IMR-90 (cell line): Measurements from ENCODE around the gene DEAF1.

Experiments used
- BHLHE40 ChIP-seq: fragments of 150-350 bp; IDR thresholded peaks from 2 replicates; pipeline ENCODE4 v1.6.1; 2016; ENCODE audit warnings: mild to moderate bottlenecking, low read depth, low read length
- CEBPB ChIP-seq: IDR thresholded peaks from 2 replicates; pipeline ENCODE4 v1.6.1; 2012; ENCODE audit warnings: low read depth, low read length, improper control_type of control experiment
- CTCF ChIP-seq: conservative IDR thresholded peaks from 2 replicates; pipeline ENCODE4 v1.5.1; 2012; ENCODE audit warnings: mild to moderate bottlenecking, low read depth, low read length, improper control_type of control experiment
- MAZ ChIP-seq: IDR thresholded peaks from 2 replicates; pipeline ENCODE4 v1.6.1; 2012; ENCODE audit warnings: low read depth, mild to moderate bottlenecking, low read length, improper control_type of control experiment, moderate library complexity, borderline replicate concordance
- POLR2A ChIP-seq: IDR thresholded peaks from 2 replicates; pipeline ENCODE4 v1.6.1; 2012; ENCODE audit warnings: mild to moderate bottlenecking, low read depth, low read length
- RAD21 ChIP-seq: IDR thresholded peaks from 2 replicates; pipeline ENCODE4 v1.6.1; 2012; ENCODE audit warnings: low read length, improper control_type of control experiment
- RCOR1 ChIP-seq: IDR thresholded peaks from 2 replicates; pipeline ENCODE4 v1.6.1; 2012; ENCODE audit warnings: mild to moderate bottlenecking, low read length, improper control_type of control experiment; ENCODE audit not compliant: insufficient replicate concordance

DNA sequence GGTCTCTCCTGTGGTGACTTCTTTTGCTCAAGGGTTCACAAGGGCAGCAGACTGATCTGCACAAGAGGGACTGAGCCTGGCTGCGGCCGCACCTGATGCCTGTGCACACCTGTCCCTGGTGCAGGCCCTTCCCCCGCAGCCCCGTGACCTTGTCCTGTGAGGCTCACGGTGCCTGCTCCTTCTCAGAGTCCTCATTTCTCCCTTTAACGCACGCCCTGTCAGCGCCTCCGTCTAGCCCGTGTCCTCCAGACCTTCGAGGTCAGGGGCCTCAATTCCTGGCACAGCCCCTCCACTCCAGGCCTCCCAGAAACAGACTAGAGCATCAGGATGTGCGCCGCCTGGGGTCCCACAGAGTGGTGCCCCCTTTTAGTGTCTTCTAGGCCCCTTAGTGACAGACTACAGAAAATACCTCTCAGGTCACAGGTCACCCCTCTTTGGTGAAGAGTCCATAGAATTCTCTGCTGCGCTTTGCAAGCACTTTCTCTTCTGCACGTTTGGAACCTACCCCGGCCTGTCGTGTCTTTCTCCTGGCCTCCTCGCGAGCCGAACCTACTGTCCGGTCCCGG, 59.0 kb downstream of the DEAF1 start:
- TF ChIP-seq CTCF (no peak), POLR2A (no peak), BHLHE40 (no peak), CEBPB (no peak), RAD21 (no peak), RCOR1 (no peak), MAZ (no peak)
